VCaP (cell line): ENCODE data around the gene SNU13.

Experiments
- H3K27ac ChIP-seq: fragments of 450-650 bp; 2 replicates; pipeline ENCODE4 v1.5.1; 2017
- CTCF ChIP-seq: fragments of 450-650 bp; conservative IDR thresholded peaks from 2 replicates; pipeline ENCODE4 v1.5.1; 2017; ENCODE audit warnings: mild to moderate bottlenecking, moderate library complexity

Gene SNU13

GRCh38 chr22:41709341-41709740 lies 20.7 kb upstream of the SNU13 start:
- TF ChIP-seq CTCF = no peak

GRCh38 chr22:41702763-41703162 lies 14.1 kb upstream of the SNU13 start:
- H3K27ac ChIP-seq = no peak overlapping the region

More at GRCh38 chr22:41709341-41709740, 20.7 kb upstream of the SNU13 start:
- no peak overlapping the region for H3K27ac ChIP-seq

GRCh38 chr22:41700108-41700364 lies 11.4 kb upstream of the SNU13 start:
- H3K27ac ChIP-seq = no peak overlapping the region
- no peak for TF ChIP-seq CTCF

More at GRCh38 chr22:41702763-41703162, 14.1 kb upstream of the SNU13 start:
- no peak for TF ChIP-seq CTCF

DNA sequence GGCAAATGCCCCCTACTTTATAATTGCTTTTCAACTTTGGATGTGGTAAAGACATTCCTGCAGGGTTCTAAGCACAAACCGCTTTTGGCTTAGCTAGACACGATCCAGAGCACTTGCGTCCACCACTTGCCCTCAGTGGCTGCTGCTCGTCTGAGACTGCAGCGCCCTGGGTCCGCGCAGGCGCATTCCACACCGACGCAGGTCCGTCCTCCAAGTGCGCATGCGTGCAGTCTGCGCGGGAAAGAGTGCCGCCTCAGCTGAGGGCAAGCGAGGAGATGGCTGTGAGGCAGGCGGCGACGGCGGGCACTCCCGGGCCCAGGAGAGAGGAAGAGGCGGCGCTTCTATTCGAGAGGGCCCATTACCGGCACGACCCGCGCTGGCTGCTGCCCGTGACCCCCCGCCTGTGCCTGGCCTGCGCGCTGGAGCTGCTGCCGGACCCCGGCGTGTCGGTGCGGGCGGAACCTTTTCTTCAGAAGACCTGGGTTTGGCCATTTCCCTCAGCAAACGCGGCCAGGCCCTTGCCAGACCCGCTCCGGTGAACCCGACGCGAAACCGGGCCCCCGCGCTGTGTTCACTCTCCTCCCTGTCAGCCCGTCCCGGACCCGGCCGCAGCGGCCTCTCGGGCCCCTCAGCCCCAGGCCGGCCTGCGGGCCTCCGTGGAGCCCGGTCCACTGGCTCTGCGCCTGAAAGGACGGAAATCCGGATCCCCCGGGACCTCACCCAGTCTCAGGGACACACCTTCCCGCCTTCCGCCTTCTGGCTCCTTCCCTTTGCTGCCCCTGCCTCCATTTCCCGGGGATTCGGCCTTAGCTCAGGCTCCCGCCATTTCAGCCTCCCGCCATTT lies 10.8 kb upstream of the SNU13 start, which contains the start of gene MEI1:
MEI1 (plus strand) TSS at position 240 of the 844 bp plus-strand sequence; CDS start at position 276, 36 bp downstream.
- TF ChIP-seq CTCF = no peak
- no peak within 1 kb of the TSS for H3K27ac ChIP-seq

DNA sequence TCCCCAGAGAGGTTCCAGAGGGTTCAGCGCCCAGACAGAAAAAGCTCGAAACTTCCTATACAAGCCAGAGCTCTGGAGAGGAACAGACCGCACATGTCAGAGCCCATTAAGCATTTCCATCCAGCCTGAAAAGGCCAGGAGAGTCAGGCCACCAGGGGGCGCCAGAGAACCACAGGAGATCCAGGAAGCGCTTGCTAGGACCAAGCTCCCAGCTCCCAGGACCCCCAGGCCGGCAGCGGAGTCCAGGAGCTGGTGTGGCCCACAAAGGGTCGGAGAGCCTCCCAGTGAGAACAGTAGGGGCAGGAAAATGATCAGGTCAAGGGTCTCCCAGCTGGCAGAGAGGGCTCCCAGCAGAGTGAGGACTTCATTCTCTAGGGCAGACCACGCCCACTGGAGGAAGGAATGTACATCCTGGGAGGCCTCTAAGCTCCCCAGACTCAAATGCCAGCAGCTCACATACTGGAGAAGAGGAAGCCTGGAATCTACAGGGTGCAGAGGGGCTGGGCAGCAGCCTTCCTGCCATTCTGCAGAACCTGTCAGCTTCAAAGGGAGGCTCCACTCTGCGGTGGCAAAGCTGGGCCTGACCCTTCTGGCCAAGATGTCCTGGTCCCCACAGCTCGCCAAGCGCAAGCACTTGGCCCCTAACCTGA lies 8.6 kb upstream of the SNU13 start:
- TF ChIP-seq CTCF = peak; percentile 96
- peak overlapping the region; percentile 9; the same call in 1 of the 2 replicates for H3K27ac ChIP-seq

DNA sequence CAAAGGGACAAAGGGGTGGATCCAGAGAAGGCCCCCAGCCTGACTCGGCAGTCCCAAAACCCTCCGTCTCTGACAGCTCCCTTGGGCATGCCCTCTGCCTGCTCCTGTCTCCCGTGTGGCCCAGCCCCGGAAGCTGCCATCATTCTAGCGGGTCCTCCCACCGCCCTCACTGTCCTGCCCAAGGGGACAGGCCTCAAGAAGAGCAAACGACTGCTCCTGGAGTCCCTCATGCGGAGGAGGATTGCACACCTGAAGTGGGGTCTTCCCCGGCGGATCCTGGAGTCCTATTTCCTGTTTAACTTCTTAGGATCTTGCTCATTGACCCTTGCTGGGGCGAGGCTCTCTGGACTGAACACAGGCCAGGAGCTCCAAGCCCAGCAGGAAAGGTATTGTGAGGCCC lies 8.0 kb upstream of the SNU13 start:
- TF ChIP-seq CTCF = no peak
- peak overlapping the region; percentile 9; the same call in 1 of the 2 replicates for H3K27ac ChIP-seq

GRCh38 chr22:41695211-41695610 lies 6.5 kb upstream of the SNU13 start:
- no peak overlapping the region for H3K27ac ChIP-seq
- no peak for TF ChIP-seq CTCF
